Glomerular visceral epithelial cell (primary cell): Measurements from ENCODE around the gene ELAVL4.

Experiments
- DNase-seq: peaks from one replicate; pipeline ENCODE4 v3.0.0-alpha.2; 2016; ENCODE audit errors: extremely low spot score

ELAVL4 gene

GRCh38 chr1:50108497-50109059 lies at the start of gene ELAVL4:
Gene ELAVL4 (plus strand): TSS chr1:50108920. CDS start chr1:50109190, 270 bp downstream.
- no peak for DNase-seq

- DNase-seq = no peak
These were observed 48.4 kb upstream of the ELAVL4 start for GRCh38 chr1:50060279-50060678.

- DNase-seq = no peak
These were observed 41.9 kb upstream of the ELAVL4 start for GRCh38 chr1:50066806-50067205.

- no peak for DNase-seq
These were observed 33.8 kb upstream of the ELAVL4 start for GRCh38 chr1:50074931-50075330.

GRCh38 chr1:50077273-50077672 lies 31.4 kb upstream of the ELAVL4 start:
- DNase-seq = no peak

- DNase-seq = no peak
These were observed 27.7 kb upstream of the ELAVL4 start for GRCh38 chr1:50080904-50081586.

- no peak for DNase-seq
These were observed 24.3 kb upstream of the ELAVL4 start for GRCh38 chr1:50084389-50084788.

- no peak for DNase-seq
These were observed 17.7 kb upstream of the ELAVL4 start for GRCh38 chr1:50091068-50091467.

- no peak for DNase-seq
These were observed 13.0 kb upstream of the ELAVL4 start for GRCh38 chr1:50095716-50096115.

- DNase-seq = no peak
These were observed 11.6 kb upstream of the ELAVL4 start for GRCh38 chr1:50097021-50097679.

- DNase-seq = no peak
These were observed 10.9 kb upstream of the ELAVL4 start for GRCh38 chr1:50097791-50098190.

GRCh38 chr1:50098591-50099021 lies 10.1 kb upstream of the ELAVL4 start:
- DNase-seq = no peak

GRCh38 chr1:50099654-50100053 lies 9.1 kb upstream of the ELAVL4 start:
- no peak for DNase-seq

- DNase-seq = no peak
These were observed 5.1 kb upstream of the ELAVL4 start for GRCh38 chr1:50103615-50104081.

GRCh38 chr1:50105433-50105832 lies 3.3 kb upstream of the ELAVL4 start:
- no peak for DNase-seq

GRCh38 chr1:50106095-50106761 lies 2.5 kb upstream of the ELAVL4 start:
- no peak for DNase-seq

GRCh38 chr1:50109116-50109515 lies 396 bp downstream of the ELAVL4 start:
- DNase-seq = no peak

GRCh38 chr1:50109647-50110075 lies 941 bp downstream of the ELAVL4 start:
- DNase-seq = no peak

- no peak for DNase-seq
These were observed 1.4 kb downstream of the ELAVL4 start for GRCh38 chr1:50110151-50110550.

GRCh38 chr1:50110656-50111055 lies 1.9 kb downstream of the ELAVL4 start:
- no peak for DNase-seq

- no peak for DNase-seq
These were observed 2.8 kb downstream of the ELAVL4 start for GRCh38 chr1:50111503-50111902.

- no peak for DNase-seq
These were observed 3.5 kb downstream of the ELAVL4 start for GRCh38 chr1:50112193-50112592.
